ENCODE measurements around the gene ARIH2. TPM values are rescaled to one million over a fixed set of nuclear protein-coding genes. Genes with fewer than 3 reads are reported as not detected.

Gene ARIH2
- total and polyA plus RNA-seq, 2 donors (not counting 3 experiments of a cell fraction or from before 2014, with no cell fraction given) = 59.7 to 85.5 TPM

DNA sequence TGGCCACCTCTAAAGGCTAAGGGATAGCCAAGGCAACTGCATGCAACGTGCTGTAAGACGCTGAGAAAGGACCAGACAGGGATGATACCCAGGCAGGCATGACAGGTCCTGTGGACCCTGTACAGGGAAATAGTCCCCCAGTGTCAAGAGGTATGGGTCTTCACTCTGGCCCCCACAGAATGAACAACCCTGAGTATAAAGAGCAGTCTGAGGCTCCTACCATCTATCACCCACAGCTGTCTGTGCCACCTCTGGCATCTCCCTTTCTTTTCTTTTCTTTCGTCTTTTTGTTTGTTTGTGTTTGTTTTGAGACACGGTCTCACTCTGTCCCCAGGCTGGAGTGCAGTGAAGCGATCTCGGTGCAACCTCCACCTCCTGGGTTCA is 38.7 kb upstream of the ARIH2 start:
- no peaks in the 10 kb centered on the region for H3K9me1 ChIP-seq (replicated peaks; ENCODE audit: control insufficient read depth, extremely low read depth, insufficient read depth, low read length)
- H3K4me3 ChIP-seq (replicated peaks in 1 of 3; ENCODE audit: insufficient read depth in 1 of 3, low read depth in 1 of 3, low read length in 3 of 3) = no peak overlapping the region
- BruUV-seq (replicated peaks) = no TSS peak
- no peaks in the 10 kb centered on the region for H3K4me1 ChIP-seq (ENCODE audit: control insufficient read depth, extremely low read depth, insufficient read depth, low read length)
- DNase-seq (ENCODE audit: low read depth, low spot score) (no peak), FAIRE-seq (no peak)
- ChIA-PET CTCF (interaction anchor here (0.6 kb wide), 1 partner anchor 1241 kb away, joined by 3 read pairs; no protein-coding TSS in a partner anchor), POLR2A (no interaction called here)
- H3K79me2 ChIP-seq (ENCODE audit: control insufficient read depth, insufficient read depth, low read length) = no peaks in the 10 kb centered on the region
- H3K36me3 ChIP-seq (ENCODE audit: control insufficient read depth in 2 of 2, extremely low read depth in 1 of 2, insufficient read depth in 2 of 2, low read length in 2 of 2) = no peaks in the 10 kb centered on the region
- dilution Hi-C loops (cut with MboI; ENCODE audit: extremely low pct_ligation_motif_present, low sequenced_read_pairs) (no loop called here), intact Hi-C loops (cut with micrococcal nuclease) (no loop called here)
- no peak overlapping the region for H2AFZ ChIP-seq (ENCODE audit: low read depth, low read length)
- no peaks in the 10 kb centered on the region for H4K20me1 ChIP-seq (replicated peaks; ENCODE audit: control insufficient read depth, extremely low read depth, insufficient read depth, low read length)
- no peak overlapping the region for H3K27ac ChIP-seq (ENCODE audit: insufficient read depth, low read depth, low read length)
- no peaks in the 10 kb centered on the region for H3K27me3 ChIP-seq (ENCODE audit: control insufficient read depth in 2 of 2, insufficient read depth in 2 of 2, low read length in 2 of 2)
- no peak overlapping the region for H3K4me2 ChIP-seq (ENCODE audit: insufficient read depth, low read length)
- TF ChIP-seq FOS (IDR thresholded peaks at IDR 0.05; ENCODE audit: borderline replicate concordance, insufficient read depth, low read length) (no peak), JUN (IDR thresholded peaks at IDR 0.05; ENCODE audit: borderline replicate concordance, insufficient read depth, insufficient read length, low read depth) (no peak), EZH2 (IDR thresholded peaks at IDR 0.05; ENCODE audit: borderline replicate concordance, low read depth, low read length, severe bottlenecking) (no peak), POLR2A (IDR thresholded peaks at IDR 0.05; ENCODE audit: low read depth, low read length) (no peak), CTCF (IDR thresholded peaks at IDR 0.05; ENCODE audit: extremely low read depth in 1 of 2, insufficient read depth in 1 of 2, low read depth in 1 of 2, low read length in 2 of 2) (no peak), GATA2 (IDR thresholded peaks at IDR 0.05; ENCODE audit: insufficient read depth, insufficient read length, low read depth, low read length) (no peak), POLR2AphosphoS5 (IDR thresholded peaks at IDR 0.05; ENCODE audit: insufficient read depth, low read depth, low read length) (no peak), MYC (IDR thresholded peaks at IDR 0.05; ENCODE audit: low read depth, low read length) (no peak)
- TF ChIP-seq, protein P1, sequence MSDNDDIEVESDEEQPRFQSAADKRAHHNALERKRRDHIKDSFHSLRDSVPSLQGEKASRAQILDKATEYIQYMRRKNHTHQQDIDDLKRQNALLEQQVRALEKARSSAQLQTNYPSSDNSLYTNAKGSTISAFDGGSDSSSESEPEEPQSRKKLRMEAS (IDR thresholded peaks at IDR 0.05; ENCODE audit: insufficient read depth, insufficient read length) = no peak
- H3K9me3 ChIP-seq (replicated peaks; ENCODE audit: control insufficient read depth, insufficient read depth, low read length) = no peaks in the 10 kb centered on the region
- H3K9ac ChIP-seq (replicated peaks; ENCODE audit: extremely low read depth, insufficient read depth, low read length) = no peak overlapping the region

Measured in endothelial cell of umbilical vein (primary cell).